ENCODE data around the gene CYP2S1.

The CYP2S1 gene

DNA sequence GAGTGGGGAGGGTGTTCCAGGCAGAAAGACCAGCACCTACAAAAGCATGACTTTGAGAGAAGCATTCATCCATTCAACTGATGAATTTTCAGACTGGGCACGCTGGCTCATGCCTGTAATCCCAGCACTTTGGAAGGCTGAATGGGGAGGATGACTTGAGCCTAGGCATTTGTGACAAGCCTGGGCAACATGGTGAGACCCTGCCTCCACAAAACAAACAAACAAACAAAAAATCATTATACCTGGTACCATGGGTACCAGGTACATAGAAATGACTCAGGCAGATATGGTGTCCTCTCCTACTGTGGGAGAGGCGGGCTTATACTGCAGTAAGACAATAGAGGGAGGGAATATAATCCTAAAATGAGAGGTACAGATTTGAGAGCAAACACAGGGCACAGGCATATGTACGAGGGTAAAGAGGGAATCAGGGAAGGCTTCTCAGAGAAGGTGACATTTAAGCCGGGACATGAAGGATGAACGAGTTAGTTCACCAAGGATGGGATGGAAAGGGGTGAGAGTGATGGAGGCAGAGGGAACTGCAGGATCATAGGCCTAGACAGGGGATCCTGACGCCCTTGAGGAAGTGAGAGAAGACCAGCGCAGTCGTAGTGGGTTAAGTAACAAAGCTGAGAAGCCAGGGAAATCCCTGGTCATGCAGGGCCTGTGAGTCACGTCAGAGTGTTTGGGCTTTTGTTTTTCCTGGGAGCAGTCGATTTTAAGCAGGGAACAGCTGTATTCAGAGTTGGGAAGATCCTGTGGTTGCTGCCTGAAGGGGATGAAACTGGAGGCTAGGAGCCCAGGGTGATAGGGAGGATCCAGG, 2.9 kb downstream of the CYP2S1 start:
- no peak for DNase-seq

DNA sequence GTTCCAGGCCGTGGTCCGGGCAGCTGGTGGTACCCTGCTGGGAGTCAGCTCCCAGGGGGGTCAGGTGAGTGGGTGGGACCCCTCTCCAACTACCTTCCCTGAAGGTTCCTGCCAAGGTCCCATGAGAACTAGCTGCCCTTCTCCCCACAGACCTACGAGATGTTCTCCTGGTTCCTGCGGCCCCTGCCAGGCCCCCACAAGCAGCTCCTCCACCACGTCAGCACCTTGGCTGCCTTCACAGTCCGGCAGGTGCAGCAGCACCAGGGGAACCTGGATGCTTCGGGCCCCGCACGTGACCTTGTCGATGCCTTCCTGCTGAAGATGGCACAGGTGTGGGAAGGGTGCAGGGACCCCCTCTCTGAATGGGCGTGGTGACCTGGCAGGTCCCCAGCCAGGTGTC, 5.5 kb downstream of the CYP2S1 start:
- no peak for DNase-seq

DNA sequence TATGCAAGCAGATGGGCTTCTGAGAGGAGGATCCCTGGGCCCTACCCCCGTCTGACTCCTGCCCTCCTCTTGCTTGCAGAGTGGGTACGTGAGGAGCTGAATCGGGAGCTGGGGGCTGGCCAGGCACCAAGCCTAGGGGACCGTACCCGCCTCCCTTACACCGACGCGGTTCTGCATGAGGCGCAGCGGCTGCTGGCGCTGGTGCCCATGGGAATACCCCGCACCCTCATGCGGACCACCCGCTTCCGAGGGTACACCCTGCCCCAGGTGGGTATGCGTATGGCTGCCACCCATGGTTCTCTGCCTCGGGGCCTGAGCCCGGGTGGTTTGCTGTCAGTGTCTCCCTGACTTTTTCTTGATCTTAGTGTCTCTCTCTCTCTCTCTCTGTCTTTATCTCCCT, 10.4 kb downstream of the CYP2S1 start:
- no peak for DNase-seq

DNA sequence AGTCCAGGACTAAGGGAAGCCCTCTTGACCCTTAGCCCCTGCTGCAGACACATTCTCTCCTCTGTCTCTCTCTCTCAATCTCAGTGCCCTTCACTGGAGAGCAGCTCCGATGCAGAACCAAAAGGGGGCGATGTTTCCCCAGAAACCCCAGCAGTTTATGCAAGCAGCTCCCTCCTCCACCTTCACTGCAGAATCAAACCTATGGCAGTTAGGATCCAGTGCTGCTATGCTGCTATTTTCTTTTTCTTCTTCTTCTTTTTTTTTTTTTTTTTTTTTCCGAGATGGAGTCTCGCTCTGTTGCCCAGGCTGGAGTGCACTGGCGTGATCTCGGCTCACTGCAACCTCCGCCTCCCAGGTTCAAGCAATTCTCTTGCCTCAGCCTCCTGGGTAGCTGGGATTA, 11.3 kb downstream of the CYP2S1 start:
- peak; percentile 64 to 69 for DNase-seq

DNA sequence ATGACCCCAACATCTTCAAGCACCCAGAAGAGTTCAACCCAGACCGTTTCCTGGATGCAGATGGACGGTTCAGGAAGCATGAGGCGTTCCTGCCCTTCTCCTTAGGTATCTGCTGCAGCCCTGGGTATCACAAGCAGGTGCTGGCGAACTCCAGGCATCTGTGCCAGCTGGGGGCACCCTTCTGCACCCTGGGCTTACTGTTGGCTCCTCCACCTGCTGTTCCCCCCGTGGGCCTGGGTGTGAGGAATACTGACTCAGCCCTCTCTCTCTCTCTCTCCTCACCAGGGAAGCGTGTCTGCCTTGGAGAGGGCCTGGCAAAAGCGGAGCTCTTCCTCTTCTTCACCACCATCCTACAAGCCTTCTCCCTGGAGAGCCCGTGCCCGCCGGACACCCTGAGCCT, 13.0 kb downstream of the CYP2S1 start:
- DNase-seq = no peak

DNA sequence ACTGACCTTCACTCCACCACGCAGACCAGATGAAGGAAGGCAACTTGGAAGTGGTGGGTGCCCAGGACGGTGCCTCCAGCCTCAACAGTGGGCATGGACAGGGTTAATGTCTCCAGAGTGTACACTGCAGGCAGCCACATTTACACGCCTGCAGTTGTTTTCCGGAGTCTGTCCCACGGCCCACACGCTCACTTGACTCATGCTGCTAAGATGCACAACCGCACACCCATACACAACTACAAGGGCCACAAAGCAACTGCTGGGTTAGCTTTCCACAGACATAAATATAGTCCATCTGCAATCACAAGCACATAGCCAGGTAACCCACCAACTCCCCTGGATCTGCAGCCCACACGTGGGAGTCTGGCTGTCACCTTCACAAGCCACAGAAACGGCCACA, 13.4 kb downstream of the CYP2S1 start:
- no peak for DNase-seq

DNA sequence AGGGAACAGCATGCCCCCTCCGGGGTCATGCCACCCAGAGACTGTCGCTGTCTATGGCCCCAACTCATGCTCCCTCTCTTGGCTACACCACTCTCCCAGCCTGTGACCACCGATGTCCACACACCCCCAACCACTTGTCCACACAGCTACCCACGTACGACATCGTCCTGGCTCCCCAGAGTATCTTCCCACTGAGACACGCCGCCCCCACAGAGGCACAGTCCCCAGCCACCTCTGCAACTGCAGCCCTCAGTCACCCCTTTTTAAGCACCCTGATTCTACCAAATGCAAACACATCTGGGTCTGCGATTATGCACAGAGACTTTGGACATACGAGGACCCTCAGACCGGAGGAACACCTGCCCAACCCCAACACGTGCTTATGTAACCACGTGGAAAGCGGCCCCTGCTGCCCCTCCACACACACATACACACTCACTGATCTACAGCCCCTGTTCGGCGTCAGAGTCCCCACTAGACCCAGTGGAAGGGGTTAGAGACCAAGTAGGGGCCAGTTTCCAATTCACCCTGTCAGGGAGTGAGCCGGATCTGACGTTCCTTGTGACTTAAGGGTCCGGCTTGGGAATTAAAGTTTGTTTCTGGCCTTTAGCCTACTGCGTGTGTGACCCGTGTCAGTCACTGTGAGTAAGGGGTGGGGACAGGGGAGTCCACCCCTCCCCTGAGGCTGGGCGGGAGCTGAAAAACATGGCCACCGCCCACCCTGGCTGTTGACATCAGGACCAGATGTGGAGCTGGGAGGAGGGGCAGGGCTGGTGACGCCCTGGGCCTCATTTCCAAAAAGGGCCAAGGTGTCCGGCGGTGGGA, 14.1 kb downstream of the CYP2S1 start:
- DNase-seq = no peak

DNA sequence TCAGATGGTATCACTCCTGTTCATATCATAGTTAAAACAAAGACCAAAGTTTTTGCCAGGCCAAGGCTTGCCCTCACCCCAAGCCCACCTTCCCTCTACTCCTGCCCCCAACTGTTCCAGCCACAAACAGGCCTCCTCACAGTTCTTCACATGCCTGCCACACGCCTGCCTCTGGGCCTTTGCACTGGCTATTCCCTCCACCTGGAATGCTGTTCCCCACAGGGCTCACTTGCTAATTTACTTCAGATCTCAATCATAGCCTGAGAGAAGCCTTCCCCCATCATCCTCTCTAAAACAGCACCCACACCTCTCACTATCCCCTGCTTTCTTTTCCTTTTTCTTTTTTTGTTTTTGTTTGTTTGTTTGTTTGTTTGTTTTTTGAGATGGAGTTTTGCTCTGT, 21.1 kb downstream of the CYP2S1 start:
- DNase-seq = no peak

DNA sequence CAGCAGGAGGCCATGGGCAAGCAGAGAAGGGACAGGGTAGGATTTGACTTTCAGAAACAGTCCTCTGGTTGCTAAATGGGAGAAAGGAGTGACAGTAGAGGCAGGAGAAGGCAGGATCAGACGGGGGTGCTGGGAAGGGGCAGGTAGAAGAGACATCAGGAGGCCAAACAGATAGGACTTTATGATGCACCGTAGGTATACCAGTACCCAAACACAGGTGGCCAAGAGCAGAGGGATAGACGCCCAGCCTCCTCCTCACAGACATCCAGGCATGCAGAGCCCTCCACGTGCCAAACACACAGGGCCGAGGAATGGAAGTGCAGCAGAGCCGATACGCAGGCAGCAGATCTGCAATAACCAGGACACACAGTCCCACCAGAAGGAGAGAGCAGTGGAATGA, 24.7 kb downstream of the CYP2S1 start:
- DNase-seq = no peak

DNA sequence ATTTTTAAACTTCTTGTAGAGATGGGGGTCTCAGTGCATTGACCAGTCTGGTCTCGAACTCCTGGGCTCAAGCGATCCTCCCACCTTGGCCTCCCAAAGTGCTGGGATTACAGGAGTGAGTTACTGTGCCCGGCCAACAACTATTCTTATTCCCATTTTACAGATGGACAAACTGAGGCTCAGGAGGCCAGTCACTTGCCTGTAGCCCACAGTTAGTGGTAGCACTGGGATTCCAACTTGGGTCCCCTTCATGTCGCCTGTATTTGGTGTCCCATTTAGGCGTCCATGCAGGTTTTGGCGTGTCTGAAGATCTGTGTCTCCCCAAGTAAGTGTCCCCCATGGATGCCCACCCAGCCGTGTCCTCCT, 25.2 kb downstream of the CYP2S1 start:
- DNase-seq = no peak

DNA sequence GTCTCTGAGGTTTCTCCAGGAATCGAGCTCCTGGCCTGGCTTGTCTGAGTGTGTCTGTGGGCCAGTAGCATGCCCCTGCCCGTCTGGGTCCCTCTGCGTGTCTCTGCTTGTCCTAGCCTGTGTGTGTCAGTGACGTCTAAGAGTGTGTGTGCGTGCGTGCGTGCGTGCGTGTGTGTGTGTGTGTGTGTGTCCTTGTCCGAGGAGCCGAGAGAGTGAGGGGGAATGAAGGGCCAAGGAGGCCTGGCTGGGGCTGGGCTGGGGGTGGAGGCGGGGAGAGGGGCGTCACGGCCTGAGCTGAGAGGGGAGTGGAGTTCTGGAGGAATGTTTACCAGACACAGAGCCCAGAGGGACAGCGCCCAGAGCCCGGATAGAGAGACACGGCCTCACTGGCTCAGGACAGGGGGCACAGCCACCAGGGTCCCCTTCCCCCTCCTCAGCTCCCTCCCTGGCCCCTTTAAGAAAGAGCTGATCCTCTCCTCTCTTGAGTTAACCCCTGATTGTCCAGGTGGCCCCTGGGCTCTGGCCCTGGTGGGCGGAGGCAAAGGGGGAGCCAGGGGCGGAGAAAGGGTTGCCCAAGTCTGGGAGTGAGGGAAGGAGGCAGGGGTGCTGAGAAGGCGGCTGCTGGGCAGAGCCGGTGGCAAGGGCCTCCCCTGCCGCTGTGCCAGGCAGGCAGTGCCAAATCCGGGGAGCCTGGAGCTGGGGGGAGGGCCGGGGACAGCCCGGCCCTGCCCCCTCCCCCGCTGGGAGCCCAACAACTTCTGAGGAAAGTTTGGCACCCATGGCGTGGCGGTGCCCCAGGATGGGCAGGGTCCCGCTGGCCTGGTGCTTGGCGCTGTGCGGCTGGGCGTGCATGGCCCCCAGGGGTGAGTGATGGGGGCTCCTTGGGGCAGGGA, 25.8 kb downstream of the CYP2S1 start, which contains the start of gene AXL:
AXL (plus strand) TSS at position 609 of the 893 bp plus-strand sequence; CDS start at position 779, 170 bp downstream.
- no peak for DNase-seq

DNA sequence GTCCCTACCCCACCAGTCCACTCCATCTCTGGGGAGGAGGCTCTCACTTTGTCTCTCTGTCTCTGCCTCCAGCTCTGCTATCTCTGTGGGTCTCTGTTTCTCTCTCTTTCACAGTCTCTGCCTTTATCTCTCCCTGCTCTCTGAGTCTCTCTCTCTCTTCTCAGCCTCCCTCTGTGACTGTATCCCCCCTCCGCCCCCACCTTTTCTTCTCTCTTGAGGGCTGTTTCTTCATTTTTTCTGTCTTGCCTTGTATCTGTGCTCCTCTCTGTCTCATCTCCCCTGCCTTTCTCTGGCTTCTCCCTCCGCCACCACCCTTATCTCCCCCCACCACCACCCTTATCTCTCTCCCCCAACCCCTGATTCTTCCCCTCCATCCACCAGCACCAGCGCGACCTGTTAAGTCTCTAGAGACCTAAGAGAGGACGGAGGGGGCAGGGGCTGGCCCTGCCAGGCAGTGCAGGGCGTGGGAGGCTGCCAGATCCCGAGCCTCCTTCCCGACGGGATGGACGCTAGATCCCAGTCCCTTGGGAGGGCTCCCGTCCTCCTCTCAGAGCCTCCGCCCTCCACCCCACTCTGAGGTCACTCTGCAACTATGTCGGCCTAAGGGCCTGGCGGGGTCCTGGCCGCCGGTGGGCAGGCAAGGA, 27.0 kb downstream of the CYP2S1 start:
- DNase-seq = no peak

DNA sequence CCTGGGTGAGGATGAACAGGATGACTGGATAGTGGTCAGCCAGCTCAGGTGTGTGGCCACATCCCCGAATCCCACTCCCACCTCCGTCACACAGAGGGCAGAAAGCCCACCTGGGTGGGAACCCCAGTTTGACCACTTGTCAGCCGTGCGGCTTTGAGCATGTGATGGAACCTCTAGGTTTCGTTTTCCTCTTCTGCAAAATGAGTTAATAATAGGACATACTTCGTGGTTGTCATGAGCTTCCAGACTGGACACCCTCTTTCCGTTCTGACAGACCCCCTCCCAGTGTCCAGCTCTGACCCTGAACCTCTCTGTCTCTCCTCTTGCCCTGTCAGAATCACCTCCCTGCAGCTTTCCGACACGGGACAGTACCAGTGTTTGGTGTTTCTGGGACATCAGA, 27.8 kb downstream of the CYP2S1 start:
- DNase-seq = no peak

DNA sequence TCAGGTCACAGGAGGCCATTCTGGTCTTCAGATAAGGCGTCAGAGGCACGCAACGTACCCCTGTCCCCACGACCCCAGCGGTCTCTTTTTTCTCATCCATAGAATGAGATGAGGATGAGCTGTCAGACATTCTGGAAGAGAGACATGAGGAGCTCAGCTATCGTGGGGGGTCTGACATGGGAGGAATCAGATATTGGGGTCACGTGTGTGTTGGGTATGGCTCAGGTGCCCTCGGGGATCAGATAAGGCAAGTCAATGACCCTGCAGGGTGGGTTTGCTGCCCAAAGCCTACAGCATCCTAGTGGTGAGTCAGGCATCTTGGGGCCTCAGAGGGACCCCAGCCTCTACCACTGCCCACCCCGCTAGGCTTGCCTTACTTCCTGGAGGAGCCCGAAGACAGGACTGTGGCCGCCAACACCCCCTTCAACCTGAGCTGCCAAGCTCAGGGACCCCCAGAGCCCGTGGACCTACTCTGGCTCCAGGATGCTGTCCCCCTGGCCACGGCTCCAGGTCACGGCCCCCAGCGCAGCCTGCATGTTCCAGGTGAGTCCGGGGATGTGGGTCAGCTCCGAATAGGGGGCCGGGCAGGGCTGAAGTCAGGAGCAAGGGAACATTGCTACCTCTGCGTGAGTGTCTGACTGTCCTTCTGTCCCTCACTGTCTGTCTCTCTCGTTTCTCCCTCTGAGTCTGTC, 28.6 kb downstream of the CYP2S1 start:
- DNase-seq = no peak

DNA sequence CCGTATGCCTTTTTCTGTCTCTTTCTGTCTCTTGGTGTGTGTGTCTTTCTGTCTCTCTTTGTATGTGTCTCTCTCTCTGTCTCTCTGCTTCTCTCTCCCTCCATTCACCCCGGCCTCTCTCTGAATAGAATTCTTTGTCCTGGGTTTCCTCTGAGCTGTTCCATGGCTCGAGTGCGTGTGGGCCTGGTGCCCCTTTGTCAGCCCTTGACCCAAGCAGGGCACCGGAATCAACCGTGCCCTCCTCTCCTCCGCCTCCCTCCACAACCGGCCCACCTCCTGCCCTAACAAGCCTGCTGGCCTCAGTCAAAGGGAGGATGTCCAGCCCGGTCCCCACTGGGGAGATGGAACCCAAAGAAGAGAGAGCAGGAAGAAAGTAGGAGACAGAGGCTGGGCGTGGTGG, 29.2 kb downstream of the CYP2S1 start:
- DNase-seq = no peak

DNA sequence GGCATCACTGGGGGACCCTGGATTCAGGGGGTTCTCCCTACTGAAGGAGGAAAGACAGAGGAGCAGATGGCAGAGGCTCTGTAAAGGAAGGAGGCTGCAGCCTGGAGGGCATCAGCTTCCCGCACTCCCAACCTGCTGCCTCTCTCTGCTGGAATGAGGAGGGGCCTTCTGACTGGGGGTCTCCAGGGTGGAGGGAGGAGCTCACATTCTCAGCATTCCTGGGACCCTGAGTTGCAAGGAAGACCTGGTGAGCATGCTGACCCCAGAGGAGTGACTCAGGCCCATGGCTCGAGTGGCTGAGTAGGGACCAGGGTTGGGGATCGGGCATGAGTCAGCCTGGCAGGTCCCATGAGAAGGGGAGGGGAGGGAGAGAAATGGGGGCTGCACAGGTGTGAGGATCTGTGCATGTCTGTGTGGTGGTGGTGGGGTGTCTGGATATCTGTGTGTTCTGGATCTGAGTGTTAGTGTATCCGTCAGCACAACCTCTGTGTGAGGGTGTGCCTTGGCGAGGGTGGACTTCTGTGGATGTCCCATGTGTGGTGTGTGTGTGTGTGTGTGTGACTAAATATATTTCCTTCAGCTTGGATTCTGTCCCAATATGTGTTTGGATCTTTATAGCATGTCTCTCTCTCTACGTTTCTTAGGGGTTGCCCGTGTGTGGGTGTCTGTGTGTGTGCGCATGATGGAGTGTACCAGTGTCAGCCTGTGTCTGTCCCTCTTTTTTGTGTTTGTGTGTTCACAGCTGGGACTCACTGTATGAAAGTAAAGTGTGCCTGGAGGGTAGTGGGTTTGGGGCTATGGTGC, 30.6 kb downstream of the CYP2S1 start:
- no peak for DNase-seq

DNA sequence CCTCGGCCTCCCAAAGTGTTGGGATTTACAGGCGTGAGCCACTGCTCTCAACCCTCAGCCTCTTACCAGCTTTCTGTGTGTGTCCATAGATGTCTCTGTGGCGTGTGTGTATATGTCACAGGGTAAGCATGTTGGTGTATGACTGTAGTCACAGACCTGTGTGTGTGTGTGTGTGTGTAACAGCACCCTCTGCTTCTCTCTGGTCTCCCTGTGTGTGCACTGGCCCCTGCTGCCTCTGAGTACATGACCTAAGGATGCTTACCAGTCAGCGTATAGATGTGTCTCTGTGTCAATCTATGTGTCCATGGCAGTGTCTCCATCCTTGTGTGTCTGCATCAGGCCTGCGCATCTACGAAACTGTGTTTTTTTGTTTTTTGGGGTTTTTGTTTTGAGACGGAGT, 31.6 kb downstream of the CYP2S1 start:
- DNase-seq = no peak

DNA sequence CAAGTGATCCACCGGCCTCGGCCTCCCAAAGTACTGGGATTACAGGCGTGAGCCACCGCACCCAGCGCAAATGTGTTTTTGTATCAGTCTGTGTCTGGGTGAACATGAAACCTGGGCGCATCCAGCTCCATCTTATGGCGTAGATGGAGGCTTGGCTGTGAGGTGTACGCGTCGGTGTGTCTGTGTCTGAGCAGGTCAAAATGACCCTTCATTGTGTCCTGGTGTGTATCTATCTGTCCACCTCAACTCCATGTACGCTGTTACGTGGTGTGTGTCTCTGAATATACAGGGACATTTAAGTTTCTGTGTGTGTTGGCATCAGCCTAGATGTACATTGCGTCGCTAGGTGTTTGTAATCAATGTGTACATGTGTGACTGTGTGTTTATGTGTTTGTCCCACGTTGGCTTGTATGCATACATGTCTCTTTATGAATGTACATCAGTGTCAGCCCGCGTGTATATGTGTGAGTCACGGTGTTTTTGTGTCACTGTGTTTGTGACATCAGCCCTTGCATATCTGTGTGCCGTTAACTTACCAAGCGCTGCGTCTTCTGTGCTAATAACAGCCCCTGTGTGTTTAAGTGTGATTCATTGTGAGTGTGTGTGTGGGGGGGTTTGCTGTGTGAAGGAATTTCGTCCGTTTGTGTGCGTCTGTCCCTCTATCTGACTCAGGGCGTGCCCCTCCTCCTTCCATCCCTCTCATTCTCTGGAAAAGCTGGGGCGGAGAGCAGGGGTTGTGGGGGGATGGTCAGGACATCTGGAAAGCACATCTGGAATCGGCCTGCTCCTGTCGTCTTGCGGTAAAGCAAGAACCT, 32.4 kb downstream of the CYP2S1 start:
- DNase-seq = no peak

DNA sequence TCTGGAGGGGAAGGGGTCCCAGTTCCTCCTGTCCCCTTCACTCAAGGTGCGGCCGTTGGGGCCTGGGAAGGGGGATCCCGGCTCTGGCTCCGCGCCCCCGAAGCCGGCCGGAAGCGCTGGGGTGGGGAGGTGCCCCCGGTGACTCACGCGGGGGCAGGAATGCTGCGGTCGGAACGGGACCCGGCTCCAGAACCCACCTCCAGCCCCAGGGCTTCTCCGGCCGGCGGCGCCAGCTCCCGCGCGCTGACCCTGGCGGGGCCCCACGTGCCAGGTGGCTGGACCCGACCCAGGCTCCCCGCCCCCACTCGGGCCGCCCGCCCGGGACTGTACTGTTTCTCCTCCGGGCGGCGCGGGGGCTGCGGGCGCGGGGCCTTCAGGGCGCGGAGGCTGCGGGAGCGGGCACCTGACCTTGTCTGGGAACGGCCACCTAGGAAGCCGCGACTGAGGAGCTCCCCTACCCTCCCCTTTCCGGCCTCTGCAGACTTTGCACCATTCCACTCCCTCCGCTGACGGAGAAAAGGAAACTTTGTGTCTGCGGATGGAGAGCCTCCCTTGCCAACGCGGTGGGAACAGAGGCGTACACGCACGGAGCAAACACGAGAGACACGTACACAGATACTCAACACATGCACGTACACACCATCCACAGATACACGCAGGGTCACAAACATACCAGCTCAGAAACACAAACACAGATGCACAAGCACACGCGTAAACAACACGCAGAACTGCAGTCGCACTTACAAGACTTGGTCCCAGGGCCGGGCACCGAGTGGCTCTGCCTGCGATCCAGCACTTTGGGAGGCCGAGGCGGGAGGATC, 33.2 kb downstream of the CYP2S1 start:
- DNase-seq = no peak
